ENCODE data around the gene FBXW11.

FBXW11 gene

DNA sequence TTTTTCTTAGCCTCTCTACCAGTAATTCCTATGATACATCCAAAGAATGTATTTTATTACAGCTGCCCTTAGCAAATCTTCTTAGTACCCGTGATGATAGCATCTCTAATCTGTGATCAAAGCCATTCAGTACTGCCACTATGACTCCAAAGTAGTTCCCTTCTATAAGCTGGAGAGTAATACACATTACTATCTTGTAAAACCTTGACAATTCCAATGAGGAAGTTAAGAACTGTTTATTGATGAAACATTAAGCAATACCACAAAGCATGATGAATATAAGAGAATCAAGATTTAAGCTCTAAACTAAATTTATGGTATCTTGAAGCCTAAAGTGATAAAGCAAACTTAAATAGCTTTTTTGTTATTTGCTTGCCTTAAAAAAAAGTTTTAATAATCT lies 134.7 kb downstream of the FBXW11 start:
- peaks cover 34% of the 10 kb centered on the region for H3K36me3 ChIP-seq (replicated peaks; ENCODE audit: low read depth, low read length)
- no peak overlapping the region for H3K27ac ChIP-seq (ENCODE audit: low read length)
- no peak overlapping the region for H3K4me3 ChIP-seq (ENCODE audit: low read length)
- TF ChIP-seq, protein P1, sequence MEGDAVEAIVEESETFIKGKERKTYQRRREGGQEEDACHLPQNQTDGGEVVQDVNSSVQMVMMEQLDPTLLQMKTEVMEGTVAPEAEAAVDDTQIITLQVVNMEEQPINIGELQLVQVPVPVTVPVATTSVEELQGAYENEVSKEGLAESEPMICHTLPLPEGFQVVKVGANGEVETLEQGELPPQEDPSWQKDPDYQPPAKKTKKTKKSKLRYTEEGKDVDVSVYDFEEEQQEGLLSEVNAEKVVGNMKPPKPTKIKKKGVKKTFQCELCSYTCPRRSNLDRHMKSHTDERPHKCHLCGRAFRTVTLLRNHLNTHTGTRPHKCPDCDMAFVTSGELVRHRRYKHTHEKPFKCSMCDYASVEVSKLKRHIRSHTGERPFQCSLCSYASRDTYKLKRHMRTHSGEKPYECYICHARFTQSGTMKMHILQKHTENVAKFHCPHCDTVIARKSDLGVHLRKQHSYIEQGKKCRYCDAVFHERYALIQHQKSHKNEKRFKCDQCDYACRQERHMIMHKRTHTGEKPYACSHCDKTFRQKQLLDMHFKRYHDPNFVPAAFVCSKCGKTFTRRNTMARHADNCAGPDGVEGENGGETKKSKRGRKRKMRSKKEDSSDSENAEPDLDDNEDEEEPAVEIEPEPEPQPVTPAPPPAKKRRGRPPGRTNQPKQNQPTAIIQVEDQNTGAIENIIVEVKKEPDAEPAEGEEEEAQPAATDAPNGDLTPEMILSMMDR (IDR thresholded peaks at IDR 0.05; ENCODE audit: low read depth, low read length), result no peak
- no peak for TF ChIP-seq EZH2phosphoT487 (IDR thresholded peaks at IDR 0.05; ENCODE audit: low read depth)
- H3K27me3 ChIP-seq (ENCODE audit: low read depth, low read length), result no peaks in the 10 kb centered on the region
- H3K4me1 ChIP-seq (ENCODE audit: low read length), result no peaks in the 10 kb centered on the region
- no peak overlapping the region for H3K9ac ChIP-seq (ENCODE audit: low read length)
- H3K4me2 ChIP-seq (ENCODE audit: low read length), result no peak overlapping the region
- no peak overlapping the region for H2AFZ ChIP-seq (ENCODE audit: low read depth, low read length)
- no peaks in the 10 kb centered on the region for H3K9me3 ChIP-seq (ENCODE audit: insufficient read depth, low read length)
- H4K20me1 ChIP-seq (ENCODE audit: insufficient read depth, low read length), result 0 out of 2 replicates have a peak, but pooled peaks cover 3% of the 10 kb centered on the region
- no peaks in the 10 kb centered on the region for H3K79me2 ChIP-seq (ENCODE audit: low read length)

DNA sequence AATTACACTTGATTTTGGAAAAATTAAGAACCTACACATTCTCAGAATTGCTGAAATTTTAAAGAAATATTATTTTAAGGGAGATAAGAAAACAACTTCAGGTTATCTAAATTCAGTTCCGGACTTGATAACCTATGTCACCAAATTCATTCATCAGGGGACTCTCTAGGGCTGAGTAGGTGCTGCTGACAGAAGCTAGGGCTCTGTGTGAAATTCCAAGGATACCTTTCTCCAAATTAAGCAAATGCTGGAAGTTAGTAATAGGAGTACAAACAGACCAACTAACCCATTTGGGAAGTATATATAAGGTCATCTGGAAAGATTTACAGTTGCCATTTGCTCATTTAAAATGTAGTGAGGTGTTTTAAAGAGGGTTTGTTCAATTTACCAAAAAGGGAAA lies 136.5 kb downstream of the FBXW11 start:
- H3K4me2 ChIP-seq (ENCODE audit: low read length), result no peak overlapping the region
- H3K4me1 ChIP-seq (ENCODE audit: low read length), result peaks cover 1% of the 10 kb centered on the region; the same call in 1 of the 2 replicates
- no peak overlapping the region for H3K9ac ChIP-seq (ENCODE audit: low read length)
- no peak overlapping the region for H2AFZ ChIP-seq (ENCODE audit: low read depth, low read length)
- H3K79me2 ChIP-seq (ENCODE audit: low read length), result no peaks in the 10 kb centered on the region
- H3K36me3 ChIP-seq (replicated peaks; ENCODE audit: low read depth, low read length), result peaks cover 24% of the 10 kb centered on the region
- TF ChIP-seq EZH2phosphoT487 (IDR thresholded peaks at IDR 0.05; ENCODE audit: low read depth), result no peak
- TF ChIP-seq, protein P1 (IDR thresholded peaks at IDR 0.05; ENCODE audit: low read depth, low read length), result no peak
- H4K20me1 ChIP-seq (ENCODE audit: insufficient read depth, low read length), result 0 out of 2 replicates have a peak, but pooled peaks cover 3% of the 10 kb centered on the region
- no peaks in the 10 kb centered on the region for H3K27me3 ChIP-seq (ENCODE audit: low read depth, low read length)
- H3K27ac ChIP-seq (ENCODE audit: low read length), result no peak overlapping the region
- H3K9me3 ChIP-seq (ENCODE audit: insufficient read depth, low read length), result no peaks in the 10 kb centered on the region
- no peak overlapping the region for H3K4me3 ChIP-seq (ENCODE audit: low read length)

DNA sequence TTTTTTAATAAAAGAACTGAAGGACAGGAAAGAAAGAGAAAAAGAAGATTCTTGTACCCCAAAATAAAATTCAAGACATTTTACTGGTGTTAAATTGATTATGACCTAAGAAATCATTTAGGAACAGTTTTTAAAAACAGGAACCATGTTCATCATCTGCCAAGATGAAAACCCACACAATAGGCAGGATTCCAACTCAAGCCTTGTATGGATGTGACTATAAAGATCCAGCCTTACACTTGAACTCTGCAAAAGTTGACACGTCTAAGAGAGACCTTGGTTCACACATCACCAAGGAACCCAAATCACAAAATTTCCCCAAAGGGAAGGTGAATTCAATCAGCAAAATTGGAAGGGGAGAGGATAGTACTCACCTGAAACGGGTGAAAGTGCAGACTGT lies 138.2 kb downstream of the FBXW11 start:
- H3K4me1 ChIP-seq (ENCODE audit: low read length), result peaks cover 10% of the 10 kb centered on the region; the same call in 1 of the 2 replicates
- TF ChIP-seq, protein P1 (IDR thresholded peaks at IDR 0.05; ENCODE audit: low read depth, low read length), result no peak
- no peak for TF ChIP-seq EZH2phosphoT487 (IDR thresholded peaks at IDR 0.05; ENCODE audit: low read depth)
- H3K4me2 ChIP-seq (ENCODE audit: low read length), result no peak overlapping the region
- H3K9ac ChIP-seq (ENCODE audit: low read length), result no peak overlapping the region
- H3K4me3 ChIP-seq (ENCODE audit: low read length), result no peak overlapping the region
- H3K9me3 ChIP-seq (ENCODE audit: insufficient read depth, low read length), result no peaks in the 10 kb centered on the region
- no peak overlapping the region for H3K27ac ChIP-seq (ENCODE audit: low read length)
- H2AFZ ChIP-seq (ENCODE audit: low read depth, low read length), result no peak overlapping the region
- peaks cover 24% of the 10 kb centered on the region for H3K36me3 ChIP-seq (replicated peaks; ENCODE audit: low read depth, low read length)
- H4K20me1 ChIP-seq (ENCODE audit: insufficient read depth, low read length), result no peaks in the 10 kb centered on the region
- H3K27me3 ChIP-seq (ENCODE audit: low read depth, low read length), result no peaks in the 10 kb centered on the region
- H3K79me2 ChIP-seq (ENCODE audit: low read length), result no peaks in the 10 kb centered on the region

DNA sequence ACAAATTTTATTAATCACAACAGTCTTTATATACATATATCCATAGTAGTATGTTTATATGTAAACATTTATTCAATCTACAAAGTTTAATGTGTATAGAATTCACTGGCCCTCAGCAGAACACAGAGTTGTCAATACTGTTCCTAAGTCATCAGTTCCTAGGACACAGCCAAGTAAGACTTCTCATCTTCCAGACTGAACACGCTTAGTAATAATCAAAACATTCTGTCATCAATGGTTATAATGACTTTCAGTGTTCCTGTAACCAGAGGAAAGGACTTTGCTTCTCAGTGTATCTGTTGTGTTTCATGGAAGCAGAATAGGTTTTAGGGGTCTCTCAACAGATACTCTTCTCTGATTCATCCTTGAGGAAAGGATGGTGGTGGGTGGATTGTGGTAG lies 138.7 kb downstream of the FBXW11 start:
- H3K9me3 ChIP-seq (ENCODE audit: insufficient read depth, low read length), result no peaks in the 10 kb centered on the region
- no peaks in the 10 kb centered on the region for H4K20me1 ChIP-seq (ENCODE audit: insufficient read depth, low read length)
- H3K27ac ChIP-seq (ENCODE audit: low read length), result no peak overlapping the region
- no peak overlapping the region for H2AFZ ChIP-seq (ENCODE audit: low read depth, low read length)
- no peaks in the 10 kb centered on the region for H3K27me3 ChIP-seq (ENCODE audit: low read depth, low read length)
- peaks cover 24% of the 10 kb centered on the region for H3K36me3 ChIP-seq (replicated peaks; ENCODE audit: low read depth, low read length)
- H3K79me2 ChIP-seq (ENCODE audit: low read length), result no peaks in the 10 kb centered on the region
- H3K4me2 ChIP-seq (ENCODE audit: low read length), result no peak overlapping the region
- no peak overlapping the region for H3K4me3 ChIP-seq (ENCODE audit: low read length)
- TF ChIP-seq, protein P1 (IDR thresholded peaks at IDR 0.05; ENCODE audit: low read depth, low read length), result no peak
- TF ChIP-seq EZH2phosphoT487 (IDR thresholded peaks at IDR 0.05; ENCODE audit: low read depth), result no peak
- no peak overlapping the region for H3K9ac ChIP-seq (ENCODE audit: low read length)
- H3K4me1 ChIP-seq (ENCODE audit: low read length), result peaks cover 10% of the 10 kb centered on the region; the same call in 1 of the 2 replicates

Measured in OCI-LY3 (cell line).